PC-9 (cell line): Measurements from ENCODE around the gene FGFR2. TPM values are rescaled to one million over a fixed set of nuclear protein-coding genes. Genes with fewer than 3 reads are reported as not detected.

ENCODE experiments used
- BruUV-seq: library from RNA; stranded (reverse); fragments of 400-500 nt; replicated peaks from 2 replicates; lab custom pipeline; 2021; lab: Mats Ljungman, UMichigan
- CTCF ChIA-PET: fragments of 300-600 bp; sonication (Branson Sonifier 250); formaldehyde crosslinking; loops from one replicate; lab custom pipeline; 2022; ENCODE audit warnings: antibody characterized with exemption; lab: Charles Lee
- POLR2A ChIA-PET: fragments of 300-600 bp; sonication (Branson Sonifier 250); formaldehyde crosslinking; loops from one replicate; lab custom pipeline; 2022; ENCODE audit warnings: antibody characterized with exemption; ENCODE audit not compliant: unreplicated experiment; lab: Charles Lee
- DNase-seq, 2 experiments: peaks; one replicate each; pipeline versions ENCODE4 v3.0.0 to v3.0.0-alpha.2; 2015 to 2022; ENCODE audit warnings: mixed read lengths in 1 of 2
- H2AFZ ChIP-seq: fragments of 200-600 bp; sonication (generic); 2 replicates; pipeline ENCODE4 v1.8.1; 2017; ENCODE audit warnings: antibody characterized with exemption
- H3F3A ChIP-seq: fragments of 200-600 bp; sonication (generic); 2 replicates; pipeline ENCODE4 v1.8.1; 2017; ENCODE audit warnings: antibody characterized with exemption, mild to moderate bottlenecking, low read depth; ENCODE audit not compliant: insufficient read depth
- H3K27ac ChIP-seq: fragments of 200-600 bp; sonication (generic); 2 replicates; pipeline ENCODE4 v1.6.1; 2016; ENCODE audit warnings: mixed run types
- H3K27me3 ChIP-seq: fragments of 200-600 bp; sonication (generic); 2 replicates; pipeline ENCODE4 v1.6.1; 2016; ENCODE audit warnings: low read depth, mixed run types; ENCODE audit not compliant: insufficient read depth
- H3K36me3 ChIP-seq: fragments of 200-600 bp; sonication (generic); 2 replicates; pipeline ENCODE4 v1.6.1; 2016; ENCODE audit warnings: low read depth, mixed run types
- H3K4me1 ChIP-seq: fragments of 200-600 bp; sonication (generic); replicated peaks from 2 replicates; pipeline ENCODE4 v1.6.1; 2016; ENCODE audit warnings: mixed run types; ENCODE audit not compliant: insufficient read depth
- H3K4me2 ChIP-seq: fragments of 200-600 bp; sonication (generic); 2 replicates; pipeline ENCODE4 v1.6.1; 2017; ENCODE audit warnings: mixed run types
- H3K4me3 ChIP-seq: fragments of 200-600 bp; sonication (generic); 2 replicates; pipeline ENCODE4 v1.6.1; 2016; ENCODE audit warnings: mixed run types
- H3K79me2 ChIP-seq: fragments of 200-600 bp; sonication (generic); 2 replicates; pipeline ENCODE4 v1.6.1; 2017; ENCODE audit warnings: low read depth, mixed run types
- H3K9me2 ChIP-seq: fragments of 200-600 bp; sonication (generic); 2 replicates; pipeline ENCODE4 v1.8.1; 2017; ENCODE audit warnings: mild to moderate bottlenecking; ENCODE audit not compliant: insufficient read depth
- H3K9me3 ChIP-seq: fragments of 200-600 bp; sonication (generic); 2 replicates; pipeline ENCODE4 v1.8.1; 2016; ENCODE audit warnings: low read depth; ENCODE audit not compliant: insufficient read depth
- H4K20me1 ChIP-seq: fragments of 200-600 bp; sonication (generic); 2 replicates; pipeline ENCODE4 v1.8.1; 2017; ENCODE audit not compliant: insufficient read depth
- EZH2 ChIP-seq: fragments of 200-600 bp; sonication (generic); IDR thresholded peaks from 2 replicates; pipeline ENCODE4 v1.8.0; 2017; ENCODE audit warnings: antibody characterized with exemption, low read depth
- intact Hi-C: fragments of 100-400 bp; cut with micrococcal nuclease; formaldehyde crosslinking; loops from one replicate; pipeline ENCODE4 v1.10.0; 2022; ENCODE audit not compliant: unreplicated experiment
- total RNA-seq: library from RNA; stranded (reverse); gene quantifications from 2 replicates; pipeline ENCODE4 v1.2.3, GENCODE V29; 2021
- TF ChIP-seq, protein P1 (sequence below): fragments of 200-600 bp; sonication (generic); conservative IDR thresholded peaks from 2 replicates; pipeline ENCODE4 v1.6.1; 2017; ENCODE audit warnings: mixed run types, antibody characterized with exemption, mild to moderate bottlenecking, moderate library complexity

Gene FGFR2
- total RNA-seq, 1 experiment from 2014 or later, result not detected

DNA sequence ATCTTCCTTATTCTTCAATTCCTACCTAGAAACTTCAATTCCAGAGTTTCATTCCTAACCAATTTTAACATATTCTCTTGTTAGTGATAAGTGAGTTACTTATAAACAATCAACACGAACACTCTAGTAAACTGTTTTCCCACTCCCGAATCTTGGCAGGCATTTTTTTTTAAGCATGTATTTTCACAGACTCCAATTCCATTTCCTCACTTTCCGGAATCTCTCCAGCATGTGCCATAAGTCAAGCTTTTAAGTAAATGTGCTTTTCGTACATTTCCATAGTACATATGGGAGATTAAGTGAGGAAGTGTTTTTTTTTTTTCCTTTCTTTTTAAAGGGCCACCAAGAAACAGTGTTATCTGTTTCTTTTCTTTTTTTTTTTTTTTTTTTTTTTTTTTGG is 89.1 kb downstream of the FGFR2 start:
- peaks cover 24% of the 10 kb centered on the region for H3K27me3 ChIP-seq
- no peaks in the 10 kb centered on the region for H3K9me3 ChIP-seq
- no peaks in the 10 kb centered on the region for H3K79me2 ChIP-seq
- H4K20me1 ChIP-seq, result no peaks in the 10 kb centered on the region
- POLR2A ChIA-PET, result no interaction called here
- no peak overlapping the region for H3K4me2 ChIP-seq
- no peak overlapping the region for H2AFZ ChIP-seq
- CTCF ChIA-PET, result no interaction called here
- no peak overlapping the region for H3K27ac ChIP-seq
- intact Hi-C loops, result no loop called here
- no peak overlapping the region for H3K4me3 ChIP-seq
- no peak for DNase-seq
- TF ChIP-seq, protein P1, sequence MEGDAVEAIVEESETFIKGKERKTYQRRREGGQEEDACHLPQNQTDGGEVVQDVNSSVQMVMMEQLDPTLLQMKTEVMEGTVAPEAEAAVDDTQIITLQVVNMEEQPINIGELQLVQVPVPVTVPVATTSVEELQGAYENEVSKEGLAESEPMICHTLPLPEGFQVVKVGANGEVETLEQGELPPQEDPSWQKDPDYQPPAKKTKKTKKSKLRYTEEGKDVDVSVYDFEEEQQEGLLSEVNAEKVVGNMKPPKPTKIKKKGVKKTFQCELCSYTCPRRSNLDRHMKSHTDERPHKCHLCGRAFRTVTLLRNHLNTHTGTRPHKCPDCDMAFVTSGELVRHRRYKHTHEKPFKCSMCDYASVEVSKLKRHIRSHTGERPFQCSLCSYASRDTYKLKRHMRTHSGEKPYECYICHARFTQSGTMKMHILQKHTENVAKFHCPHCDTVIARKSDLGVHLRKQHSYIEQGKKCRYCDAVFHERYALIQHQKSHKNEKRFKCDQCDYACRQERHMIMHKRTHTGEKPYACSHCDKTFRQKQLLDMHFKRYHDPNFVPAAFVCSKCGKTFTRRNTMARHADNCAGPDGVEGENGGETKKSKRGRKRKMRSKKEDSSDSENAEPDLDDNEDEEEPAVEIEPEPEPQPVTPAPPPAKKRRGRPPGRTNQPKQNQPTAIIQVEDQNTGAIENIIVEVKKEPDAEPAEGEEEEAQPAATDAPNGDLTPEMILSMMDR, result no peak
- no peak for TF ChIP-seq EZH2
- no peaks in the 10 kb centered on the region for H3F3A ChIP-seq
- H3K4me1 ChIP-seq, result no peaks in the 10 kb centered on the region
- H3K9me2 ChIP-seq, result no peaks in the 10 kb centered on the region
- no TSS peak for BruUV-seq
- no peaks in the 10 kb centered on the region for H3K36me3 ChIP-seq

DNA sequence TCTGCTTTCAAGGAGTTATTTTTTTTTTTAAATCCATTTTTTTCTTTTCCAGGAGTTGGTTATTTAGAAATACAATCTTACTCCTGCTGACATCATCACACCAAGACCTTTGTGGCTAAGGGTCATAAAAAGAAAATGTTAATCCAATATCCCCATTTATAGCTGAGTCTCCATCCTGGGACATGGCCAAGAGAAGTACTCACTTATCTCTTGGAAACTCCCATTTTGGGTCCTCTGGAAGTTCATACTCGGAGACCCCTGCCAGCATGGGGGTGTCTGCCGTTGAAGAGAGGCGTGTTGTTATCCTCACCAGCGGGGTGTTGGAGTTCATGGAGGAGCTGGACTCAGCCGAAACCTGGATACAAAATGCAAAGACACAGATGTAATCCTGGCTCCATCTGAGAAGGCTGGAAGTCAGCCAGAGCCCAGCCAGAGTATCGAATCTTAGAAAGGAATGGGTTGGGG is 94.6 kb downstream of the FGFR2 start:
- Histone ChIP-seq H3K36me3 (no peaks in the 10 kb centered on the region), H3K9me3 (no peaks in the 10 kb centered on the region), H3K4me3 (no peak overlapping the region), H2AFZ (no peak overlapping the region), H3K4me2 (no peak overlapping the region), H4K20me1 (no peaks in the 10 kb centered on the region), H3K27me3 (peaks cover 67% of the 10 kb centered on the region), H3F3A (no peaks in the 10 kb centered on the region), H3K4me1 (no peaks in the 10 kb centered on the region), H3K27ac (no peak overlapping the region), H3K79me2 (no peaks in the 10 kb centered on the region), H3K9me2 (no peaks in the 10 kb centered on the region)
- no TSS peak for BruUV-seq
- POLR2A ChIA-PET, result no interaction called here
- CTCF ChIA-PET, result no interaction called here
- TF ChIP-seq, protein P1, result no peak
- no peak for TF ChIP-seq EZH2
- no peak for DNase-seq
- intact Hi-C loops, result no loop called here

- no peak overlapping the region for H3K4me3 ChIP-seq
- POLR2A ChIA-PET, result no interaction called here
- intact Hi-C loops, result no loop called here
- no peaks in the 10 kb centered on the region for H3K79me2 ChIP-seq
- no TSS peak for BruUV-seq
- H3K4me1 ChIP-seq, result no peaks in the 10 kb centered on the region
- TF ChIP-seq EZH2, result no peak
- TF ChIP-seq, protein P1, result no peak
- no peak overlapping the region for H3K4me2 ChIP-seq
- no peaks in the 10 kb centered on the region for H3K9me2 ChIP-seq
- H4K20me1 ChIP-seq, result no peaks in the 10 kb centered on the region
- no peak overlapping the region for H2AFZ ChIP-seq
- CTCF ChIA-PET, result no interaction called here
- no peak overlapping the region for H3K27ac ChIP-seq
- H3K36me3 ChIP-seq, result no peaks in the 10 kb centered on the region
- DNase-seq, result no peak
- no peaks in the 10 kb centered on the region for H3F3A ChIP-seq
- H3K27me3 ChIP-seq, result peaks cover 63% of the 10 kb centered on the region
- H3K9me3 ChIP-seq, result no peaks in the 10 kb centered on the region
Observed at GRCh38 chr10:121501796-121502195, 96.4 kb downstream of the FGFR2 start.
